CD4-positive, alpha-beta T cell (primary cell): ENCODE results near the gene C3orf38. TPM values are rescaled to one million over a fixed set of nuclear protein-coding genes. Genes with fewer than 3 reads are reported as not detected.
A peak's percentile ranks its signal among the peaks of the same experiment; 100 is the strongest.

Source experiments
- ATAC-seq: fragments of 200-7000 bp; cut with Tn5 transposase; one replicate; pipeline ENCODE4 v1.10.0; 2022; ENCODE audit warnings: mild to moderate bottlenecking; ENCODE audit not compliant: poor library complexity
- CTCF ChIA-PET: fragments of 350-600 bp; sonication (Branson Sonifier 250); formaldehyde crosslinking; loops from one replicate; lab custom pipeline; 2021; ENCODE audit warnings: antibody characterized with exemption, inconsistent platforms; lab: Charles Lee
- POLR2A ChIA-PET: fragments of 350-600 bp; sonication (Branson Sonifier 250); formaldehyde crosslinking; loops from one replicate; lab custom pipeline; 2021; ENCODE audit warnings: antibody characterized with exemption, inconsistent platforms; lab: Charles Lee
- DNase-seq, 14 experiments: peaks; one replicate each; pipeline ENCODE4 v3.0.0-alpha.2; 2013 to 2020; ENCODE audit warnings: mixed read lengths in 2 of 14
- H3K27ac ChIP-seq, 2 donors: one replicate each; pipeline versions ENCODE4 v1.5.1 to v1.7.0; 2013; ENCODE audit warnings: low read length in 2 of 2, low read depth in 1 of 2, mild to moderate bottlenecking in 1 of 2
- H3K27me3 ChIP-seq, 2 experiments: 1 replicate in 1 of 2; 2 replicates in 1 of 2; pipeline versions ENCODE4 v1.6.1 to v1.7.0; 2013; ENCODE audit warnings: low read length in 2 of 2, control low read depth in 1 of 2, mild to moderate bottlenecking in 1 of 2, moderate library complexity in 1 of 2; ENCODE audit not compliant: insufficient read depth in 2 of 2, control insufficient read depth in 1 of 2
- H3K36me3 ChIP-seq: one replicate; pipeline ENCODE4 v1.6.1; 2013; ENCODE audit warnings: low read length, control low read depth; ENCODE audit not compliant: insufficient read depth
- H3K4me1 ChIP-seq: one replicate; pipeline ENCODE4 v1.6.1; 2013; ENCODE audit warnings: low read length, control low read depth; ENCODE audit not compliant: insufficient read depth
- H3K4me3 ChIP-seq: one replicate; pipeline ENCODE4 v1.5.1; 2013; ENCODE audit warnings: mild to moderate bottlenecking, low read length, moderate library complexity
- H3K9me3 ChIP-seq, 2 experiments: 1 replicate in 1 of 2; 2 replicates in 1 of 2; pipeline versions ENCODE4 v1.6.1 to v1.7.0; 2013; ENCODE audit warnings: low read length in 2 of 2, mild to moderate bottlenecking in 2 of 2, control low read depth in 1 of 2, moderate library complexity in 1 of 2; ENCODE audit not compliant: control insufficient read depth in 1 of 2, insufficient read depth in 1 of 2
- H3K27ac Mint-ChIP-seq: one replicate; pipeline ENCODE4 v1.8.0; 2020; ENCODE audit warnings: mixed read lengths
- H3K27me3 Mint-ChIP-seq: one replicate; pipeline ENCODE4 v1.8.0; 2021; ENCODE audit warnings: mixed read lengths
- H3K36me3 Mint-ChIP-seq: one replicate; pipeline ENCODE4 v1.8.0; 2021; ENCODE audit warnings: low read depth, mixed read lengths
- H3K4me1 Mint-ChIP-seq: one replicate; pipeline ENCODE4 v1.8.0; 2021; ENCODE audit warnings: low read depth, mixed read lengths
- H3K4me3 Mint-ChIP-seq: one replicate; pipeline ENCODE4 v1.8.0; 2020; ENCODE audit warnings: mild to moderate bottlenecking, mixed read lengths
- H3K9me3 Mint-ChIP-seq: one replicate; pipeline ENCODE4 v1.8.0; 2020; ENCODE audit warnings: mixed read lengths
- intact Hi-C, 2 experiments: fragments of 100-400 bp; cut with DNase I in 1 of 2; cut with micrococcal nuclease in 1 of 2; formaldehyde crosslinking; loops; one replicate each; pipeline versions ENCODE4 v1.15.1 to v1.9.0; 2023 to 2025; cut with DNase I, micrococcal nuclease
- total RNA-seq, 174 experiments: library from RNA in 2 of 174; stranded (reverse) in 2 of 174; gene quantifications; one replicate each; pipeline ENCODE4 v1.2.3 and lab custom pipeline; 2021 to 2026
- TF ChIP-seq, protein P1 (sequence below): fragments of 200-600 bp; IDR thresholded peaks from one replicate; pipeline ENCODE4 v1.8.0; 2022; ENCODE audit warnings: antibody characterized with exemption, mild to moderate bottlenecking

The C3orf38 gene
- total RNA-seq, 2 experiments from 2014 or later: 45.9 to 52.9 TPM

GRCh38 chr3:88132894-88133293 is 16.9 kb upstream of the C3orf38 start:
- no peaks in the 10 kb centered on the region for H3K27me3 Mint-ChIP-seq
- Histone ChIP-seq H3K27me3 (no peaks in the 10 kb centered on the region), H3K36me3 (peaks cover 39% of the 10 kb centered on the region), H3K4me1 (no peaks in the 10 kb centered on the region), H3K4me3 (no peak overlapping the region), H3K27ac (no peak overlapping the region), H3K9me3 (no peaks in the 10 kb centered on the region)
- intact Hi-C loops: no loop called here
- H3K27ac Mint-ChIP-seq: no peak overlapping the region
- ATAC-seq (no peak), DNase-seq (no peak)
- ChIA-PET CTCF (no interaction called here), POLR2A (no interaction called here)
- no peaks in the 10 kb centered on the region for H3K9me3 Mint-ChIP-seq
- TF ChIP-seq, protein P1, sequence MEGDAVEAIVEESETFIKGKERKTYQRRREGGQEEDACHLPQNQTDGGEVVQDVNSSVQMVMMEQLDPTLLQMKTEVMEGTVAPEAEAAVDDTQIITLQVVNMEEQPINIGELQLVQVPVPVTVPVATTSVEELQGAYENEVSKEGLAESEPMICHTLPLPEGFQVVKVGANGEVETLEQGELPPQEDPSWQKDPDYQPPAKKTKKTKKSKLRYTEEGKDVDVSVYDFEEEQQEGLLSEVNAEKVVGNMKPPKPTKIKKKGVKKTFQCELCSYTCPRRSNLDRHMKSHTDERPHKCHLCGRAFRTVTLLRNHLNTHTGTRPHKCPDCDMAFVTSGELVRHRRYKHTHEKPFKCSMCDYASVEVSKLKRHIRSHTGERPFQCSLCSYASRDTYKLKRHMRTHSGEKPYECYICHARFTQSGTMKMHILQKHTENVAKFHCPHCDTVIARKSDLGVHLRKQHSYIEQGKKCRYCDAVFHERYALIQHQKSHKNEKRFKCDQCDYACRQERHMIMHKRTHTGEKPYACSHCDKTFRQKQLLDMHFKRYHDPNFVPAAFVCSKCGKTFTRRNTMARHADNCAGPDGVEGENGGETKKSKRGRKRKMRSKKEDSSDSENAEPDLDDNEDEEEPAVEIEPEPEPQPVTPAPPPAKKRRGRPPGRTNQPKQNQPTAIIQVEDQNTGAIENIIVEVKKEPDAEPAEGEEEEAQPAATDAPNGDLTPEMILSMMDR: no peak
- no peaks in the 10 kb centered on the region for H3K4me1 Mint-ChIP-seq
- H3K36me3 Mint-ChIP-seq: peaks cover 63% of the 10 kb centered on the region
- H3K4me3 Mint-ChIP-seq: no peak overlapping the region

- H3K9me3 ChIP-seq: no peaks in the 10 kb centered on the region
- Mint-ChIP-seq H3K27ac (peak overlapping the region; percentile 5), H3K4me1 (no peaks in the 10 kb centered on the region), H3K4me3 (no peak overlapping the region), H3K27me3 (no peaks in the 10 kb centered on the region), H3K36me3 (peaks cover 69% of the 10 kb centered on the region), H3K9me3 (no peaks in the 10 kb centered on the region)
- H3K27me3 ChIP-seq: no peaks in the 10 kb centered on the region
- POLR2A ChIA-PET: interaction anchor here (1.0 kb wide), 1 partner anchor 74 kb away, joined by 3 read pairs; the partner anchor contains the start of gene ZNF654
- ATAC-seq: no peak
- H3K4me3 ChIP-seq: no peak overlapping the region
- H3K27ac ChIP-seq: no peak overlapping the region
- H3K4me1 ChIP-seq: no peaks in the 10 kb centered on the region
- no peak for DNase-seq
- TF ChIP-seq, protein P1: no peak
- CTCF ChIA-PET: interaction anchor here (1.0 to 1.1 kb wide), 2 partner anchors 11 to 20 kb away, joined by 3 to 4 read pairs; no protein-coding TSS in a partner anchor
- intact Hi-C loops: no loop called here
- H3K36me3 ChIP-seq: peaks cover 39% of the 10 kb centered on the region
These were observed 16.0 kb upstream of the C3orf38 start for GRCh38 chr3:88133711-88134263.

- no peaks in the 10 kb centered on the region for H3K9me3 ChIP-seq
These were observed 11.9 kb upstream of the C3orf38 start for GRCh38 chr3:88137836-88138235.

More at GRCh38 chr3:88137836-88138235, 11.9 kb upstream of the C3orf38 start:
- Histone ChIP-seq H3K27ac (no peak overlapping the region), H3K27me3 (no peaks in the 10 kb centered on the region), H3K36me3 (peaks cover 31% of the 10 kb centered on the region), H3K4me1 (no peaks in the 10 kb centered on the region), H3K4me3 (no peak overlapping the region)
- no peak overlapping the region for H3K4me3 Mint-ChIP-seq
- CTCF ChIA-PET: no interaction called here
- POLR2A ChIA-PET: interaction anchor here (2.1 kb wide), 1 partner anchor 11 kb away, joined by 5 read pairs; no protein-coding TSS in a partner anchor
- intact Hi-C loops: no loop called here
- H3K9me3 Mint-ChIP-seq: no peaks in the 10 kb centered on the region
- TF ChIP-seq, protein P1: no peak
- DNase-seq: no peak
- H3K36me3 Mint-ChIP-seq: peaks cover 76% of the 10 kb centered on the region
- peaks cover 5% of the 10 kb centered on the region for H3K4me1 Mint-ChIP-seq
- no peak overlapping the region for H3K27ac Mint-ChIP-seq
- no peak for ATAC-seq
- H3K27me3 Mint-ChIP-seq: no peaks in the 10 kb centered on the region
